Spinal cord (tissue), 10 donors: ENCODE data around the gene MCCC1. TPM values are rescaled to one million over a fixed set of nuclear protein-coding genes. Genes with fewer than 3 reads are reported as not detected.

ENCODE experiments used
- DNase-seq, 6 donors: peaks; one replicate each; pipeline versions ENCODE4 v3.0.0 to v3.0.0-alpha.2; 2013 to 2015; ENCODE audit warnings: low spot score in 6 of 6, low read depth in 4 of 6
- H3K27ac ChIP-seq: one replicate; pipeline ENCODE4 v1.5.1; 2013; ENCODE audit warnings: low read depth, low read length, control low read depth
- H3K27me3 ChIP-seq: one replicate; pipeline ENCODE4 v1.6.1; 2013; ENCODE audit warnings: low read length; ENCODE audit not compliant: control insufficient read depth, insufficient read depth
- H3K36me3 ChIP-seq: one replicate; pipeline ENCODE4 v1.6.1; 2013; ENCODE audit warnings: low read length; ENCODE audit not compliant: control insufficient read depth, insufficient read depth
- H3K4me1 ChIP-seq: one replicate; pipeline ENCODE4 v1.6.1; 2013; ENCODE audit warnings: low read length; ENCODE audit not compliant: control insufficient read depth, insufficient read depth
- H3K4me3 ChIP-seq: one replicate; pipeline ENCODE4 v1.5.1; 2013; ENCODE audit warnings: low read depth, low read length, control low read depth
- H3K9me3 ChIP-seq: one replicate; pipeline ENCODE4 v1.6.1; 2013; ENCODE audit warnings: low read length; ENCODE audit not compliant: control insufficient read depth, insufficient read depth
- WGBS: methylation state at CpG from one replicate; pipeline ENCODE4 v1.1.5; 2013; ENCODE audit warnings: missing lambda C conversion rate; ENCODE audit not compliant: insufficient coverage; 5-methylcytosine and 5-hydroxymethylcytosine counted together
- polyA plus RNA-seq, 2 donors: library from polyadenylated mRNA; unstranded; fragments of 120-200 nt; gene quantifications; one replicate each; pipeline ENCODE4 v1.2.1, GENCODE V29; 2013; ENCODE audit not compliant: insufficient read length in 2 of 2
- total RNA-seq, 2 donors: library from RNA; depleted of rRNA in 1 of 2; stranded (reverse); fragments of 120-200 nt in 1 of 2; fragments of >200 nt in 1 of 2; gene quantifications; one replicate each; pipeline versions ENCODE4 v1.2.3 to v1.2.4, GENCODE V29; 2013 to 2014
- donor health status: healthy.

The MCCC1 gene
- total and polyA plus RNA-seq, 4 donors: 32.7 to 37.5 (median 35.8) TPM

DNA sequence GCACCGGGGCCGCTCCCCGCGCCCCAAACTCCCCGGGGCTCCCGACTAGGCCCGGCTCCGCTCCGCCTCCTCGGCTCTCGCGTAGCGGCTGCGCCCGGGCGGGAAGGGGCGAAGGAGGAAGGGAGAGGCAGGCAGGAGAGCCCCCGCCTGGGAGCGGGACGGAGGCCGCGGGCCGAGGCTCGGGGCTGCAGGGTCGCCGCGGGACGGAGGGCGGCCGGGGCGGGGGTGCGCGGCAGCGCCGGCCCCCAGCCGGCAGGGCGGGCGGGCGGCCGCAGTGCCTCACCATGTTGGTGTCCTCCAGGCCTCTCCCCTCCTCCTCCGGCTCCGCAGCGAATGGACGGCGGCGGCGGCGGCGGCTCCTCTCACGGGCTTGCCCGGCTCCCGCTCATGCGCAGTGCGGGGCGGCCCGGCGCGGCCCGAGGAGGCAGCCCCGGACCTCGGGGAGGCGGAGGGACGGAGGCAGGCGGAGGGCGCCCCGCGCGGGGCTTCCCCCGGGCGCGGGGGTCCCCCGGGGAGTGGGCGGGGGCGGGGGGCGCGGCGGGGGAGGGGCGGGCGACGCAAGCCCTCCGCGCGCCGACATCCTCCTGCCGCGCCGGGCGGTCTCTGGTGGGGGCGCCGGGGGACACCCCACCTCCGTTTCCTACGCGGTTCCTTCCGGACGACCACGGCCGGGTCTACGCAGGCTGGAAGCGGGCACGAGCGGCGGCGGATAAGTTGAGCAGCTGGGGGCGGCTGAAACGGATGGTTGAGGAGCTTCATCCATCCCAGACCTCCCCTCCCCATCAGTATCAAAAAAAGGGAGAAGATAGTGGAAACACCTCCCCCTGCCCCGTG, 118.9 kb downstream of the MCCC1 start, which contains the start of gene DCUN1D1:
Gene DCUN1D1 (minus strand): TSS at position 335 of the 834 bp plus-strand sequence. CDS start 49 bp downstream, at position 286.
- Histone ChIP-seq H3K27me3 (no peaks in the 10 kb centered on the region), H3K27ac (peak within 1 kb of the TSS; percentile 67), H3K4me1 (peaks cover 12% of the 10 kb centered on the region), H3K4me3 (peak within 1 kb of the TSS; percentile 59), H3K36me3 (no peaks in the 10 kb centered on the region), H3K9me3 (no peaks in the 10 kb centered on the region)
- DNase-seq: peak in 5 of 6 donors; percentile 67 to 96 (median 86)
- 0% methylated on average over 77 of the region's 106 CpGs for WGBS

DNA sequence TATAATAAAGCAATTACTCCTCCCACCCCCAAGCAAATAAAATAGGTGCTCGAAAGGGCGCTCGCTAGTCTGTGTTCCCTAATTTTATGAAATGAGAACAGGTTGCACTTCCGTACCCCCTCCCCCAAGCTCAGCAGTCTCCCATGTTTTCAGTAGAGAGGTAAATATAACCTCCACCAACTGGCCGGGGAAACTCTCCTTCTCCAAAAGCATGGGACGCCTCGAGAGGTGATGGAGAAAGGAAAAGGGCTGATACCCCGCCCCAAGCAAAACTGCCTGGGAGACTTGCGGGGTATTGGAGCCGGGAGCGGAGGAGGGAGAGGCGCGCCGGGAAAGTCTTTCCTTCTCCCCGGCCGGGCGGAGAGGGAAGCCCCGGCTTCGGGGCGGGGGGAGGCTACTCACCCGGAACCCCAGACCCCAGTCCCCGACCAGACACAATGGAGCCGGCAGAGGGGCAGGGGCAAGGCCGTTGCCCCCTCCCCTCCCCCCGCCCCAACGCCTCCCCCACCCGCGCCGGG, 119.6 kb downstream of the MCCC1 start:
- Histone ChIP-seq H3K4me3 (peak overlapping the region; percentile 59), H3K36me3 (no peaks in the 10 kb centered on the region), H3K4me1 (peaks cover 12% of the 10 kb centered on the region), H3K27me3 (no peaks in the 10 kb centered on the region), H3K9me3 (no peaks in the 10 kb centered on the region), H3K27ac (peak overlapping the region; percentile 11)
- WGBS: 0% methylated on average over 3 of the region's 29 CpGs
- DNase-seq: peak in 3 of 6 donors; percentile 7 to 56 (median 51)

DNA sequence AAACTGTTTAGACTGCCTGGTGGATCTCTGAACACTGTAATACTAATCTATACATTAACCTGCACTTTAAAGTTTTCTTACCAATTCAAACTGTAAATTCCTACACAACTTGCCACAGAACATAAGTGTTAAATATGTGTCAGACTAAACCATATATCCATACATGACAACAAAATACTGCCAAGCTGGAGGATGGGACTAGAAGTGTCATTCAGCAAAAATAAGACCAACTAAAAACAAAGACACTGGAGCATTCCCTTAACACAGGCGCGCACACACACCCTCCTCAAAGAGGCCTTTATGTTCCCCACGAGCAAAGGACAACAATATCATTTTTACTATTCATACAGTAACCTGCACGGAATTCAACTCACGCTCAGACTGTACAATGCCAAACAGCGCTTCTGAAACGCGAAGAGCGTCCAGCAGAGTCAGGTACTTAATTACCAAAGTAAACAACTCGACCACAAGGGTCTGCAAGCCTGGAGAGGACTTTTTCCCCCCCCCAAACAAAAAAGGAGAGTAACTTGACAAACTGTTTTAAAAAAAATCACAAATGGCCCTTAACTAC, 120.1 kb downstream of the MCCC1 start:
- peak overlapping the region; percentile 59 for H3K4me3 ChIP-seq
- WGBS: 5% methylated on average over 8 of the region's 10 CpGs
- H3K27ac ChIP-seq: no peak overlapping the region
- H3K9me3 ChIP-seq: no peaks in the 10 kb centered on the region
- peaks cover 12% of the 10 kb centered on the region for H3K4me1 ChIP-seq
- no peaks in the 10 kb centered on the region for H3K36me3 ChIP-seq
- DNase-seq: peak in 2 of 6 donors; percentile 10 to 19
- H3K27me3 ChIP-seq: no peaks in the 10 kb centered on the region

DNA sequence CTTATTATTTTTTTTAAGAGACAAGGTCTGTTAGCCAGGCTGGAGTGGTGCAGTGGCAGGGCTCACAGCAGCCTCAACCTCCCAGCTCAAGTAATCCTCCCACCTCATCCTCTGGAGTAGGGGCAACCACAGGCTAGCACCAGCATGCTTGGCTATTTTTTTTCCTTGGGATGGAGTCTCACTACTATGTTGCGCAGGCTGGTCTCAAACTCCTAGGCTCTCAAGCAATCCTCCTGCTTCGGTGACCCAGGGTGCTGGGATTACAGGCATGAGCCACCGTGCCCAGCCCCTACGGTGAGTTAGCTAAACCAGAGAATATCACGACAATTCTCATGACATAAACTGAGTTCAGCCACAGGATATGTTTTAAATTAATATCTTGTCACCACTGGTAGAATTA, 120.9 kb downstream of the MCCC1 start:
- H3K27me3 ChIP-seq: no peaks in the 10 kb centered on the region
- no peak overlapping the region for H3K27ac ChIP-seq
- no peak for DNase-seq
- H3K36me3 ChIP-seq: peaks cover 2% of the 10 kb centered on the region
- H3K9me3 ChIP-seq: no peaks in the 10 kb centered on the region
- 100% methylated on average over 1 of the region's 5 CpGs for WGBS
- peaks cover 12% of the 10 kb centered on the region for H3K4me1 ChIP-seq
- H3K4me3 ChIP-seq: no peak overlapping the region

DNA sequence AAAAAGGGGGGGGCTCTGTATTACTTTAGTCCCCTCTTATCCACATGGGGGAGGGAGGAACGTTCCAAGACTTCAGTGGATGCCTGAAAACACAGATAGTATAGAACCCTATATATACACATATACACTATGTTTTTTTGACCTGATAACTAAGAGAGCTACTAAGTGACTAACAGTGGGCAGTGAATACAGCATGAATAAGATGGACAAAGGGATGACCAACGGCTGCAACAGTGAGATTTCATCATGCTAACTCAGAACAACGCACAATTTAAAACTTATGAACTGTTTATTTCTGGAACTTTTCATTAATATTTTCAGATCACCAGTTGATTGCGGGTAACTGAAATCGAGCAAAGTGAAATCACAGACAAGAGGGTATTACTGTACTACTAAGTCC, 126.2 kb downstream of the MCCC1 start:
- no CpG with 5 or more reads among the region's 5 CpGs for WGBS
- H3K36me3 ChIP-seq: peaks cover 2% of the 10 kb centered on the region
- no peaks in the 10 kb centered on the region for H3K9me3 ChIP-seq
- DNase-seq: no peak
- H3K4me1 ChIP-seq: no peaks in the 10 kb centered on the region
- H3K4me3 ChIP-seq: no peak overlapping the region
- H3K27me3 ChIP-seq: no peaks in the 10 kb centered on the region
- H3K27ac ChIP-seq: no peak overlapping the region

DNA sequence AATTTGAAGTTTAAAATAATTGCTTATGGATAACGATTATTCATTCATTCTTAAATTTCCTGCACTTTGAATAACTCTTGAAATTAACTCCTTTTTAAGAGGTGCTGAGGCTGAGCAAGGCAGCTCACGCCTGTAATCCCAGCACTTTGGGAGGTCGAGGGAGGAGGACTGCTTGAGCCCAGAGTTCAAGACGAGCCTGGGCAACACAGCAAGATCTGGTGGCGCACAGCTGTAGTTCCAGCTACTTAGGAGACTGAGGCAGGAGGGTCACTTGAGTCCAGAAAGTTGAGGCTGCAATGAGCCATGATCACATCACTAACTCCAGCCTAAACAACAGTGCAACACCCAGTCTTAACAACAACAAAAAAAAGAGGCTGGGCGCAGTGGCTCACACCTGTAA, 126.9 kb downstream of the MCCC1 start:
- no peak for DNase-seq
- H3K9me3 ChIP-seq: no peaks in the 10 kb centered on the region
- H3K27me3 ChIP-seq: no peaks in the 10 kb centered on the region
- no peak overlapping the region for H3K4me3 ChIP-seq
- WGBS: 92% methylated on average over 4 of the region's 6 CpGs
- H3K36me3 ChIP-seq: peaks cover 2% of the 10 kb centered on the region
- no peaks in the 10 kb centered on the region for H3K4me1 ChIP-seq
- H3K27ac ChIP-seq: no peak overlapping the region

DNA sequence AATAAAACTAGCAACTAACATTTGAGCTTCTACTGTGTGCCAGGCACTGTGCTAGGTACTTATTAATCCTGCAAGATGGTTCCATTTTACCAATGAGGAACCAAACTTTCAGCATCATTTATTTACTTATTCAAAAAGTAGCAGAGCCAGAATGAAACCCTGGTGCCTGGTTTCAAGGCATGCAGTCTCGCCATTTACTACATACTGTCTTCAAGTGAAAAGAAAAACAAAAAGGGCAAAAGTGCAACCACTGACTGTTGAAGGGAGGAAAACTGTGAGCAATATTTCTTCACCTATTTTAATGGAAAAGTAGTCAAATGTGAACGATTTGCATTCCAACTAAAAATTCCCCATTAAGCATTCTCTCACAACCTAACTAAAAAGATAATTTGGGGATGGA, 127.7 kb downstream of the MCCC1 start:
- H3K9me3 ChIP-seq: no peaks in the 10 kb centered on the region
- H3K36me3 ChIP-seq: peaks cover 2% of the 10 kb centered on the region
- no CpG with 5 or more reads among the region's 2 CpGs for WGBS
- no peaks in the 10 kb centered on the region for H3K27me3 ChIP-seq
- no peak overlapping the region for H3K27ac ChIP-seq
- H3K4me3 ChIP-seq: no peak overlapping the region
- DNase-seq: no peak
- no peaks in the 10 kb centered on the region for H3K4me1 ChIP-seq

DNA sequence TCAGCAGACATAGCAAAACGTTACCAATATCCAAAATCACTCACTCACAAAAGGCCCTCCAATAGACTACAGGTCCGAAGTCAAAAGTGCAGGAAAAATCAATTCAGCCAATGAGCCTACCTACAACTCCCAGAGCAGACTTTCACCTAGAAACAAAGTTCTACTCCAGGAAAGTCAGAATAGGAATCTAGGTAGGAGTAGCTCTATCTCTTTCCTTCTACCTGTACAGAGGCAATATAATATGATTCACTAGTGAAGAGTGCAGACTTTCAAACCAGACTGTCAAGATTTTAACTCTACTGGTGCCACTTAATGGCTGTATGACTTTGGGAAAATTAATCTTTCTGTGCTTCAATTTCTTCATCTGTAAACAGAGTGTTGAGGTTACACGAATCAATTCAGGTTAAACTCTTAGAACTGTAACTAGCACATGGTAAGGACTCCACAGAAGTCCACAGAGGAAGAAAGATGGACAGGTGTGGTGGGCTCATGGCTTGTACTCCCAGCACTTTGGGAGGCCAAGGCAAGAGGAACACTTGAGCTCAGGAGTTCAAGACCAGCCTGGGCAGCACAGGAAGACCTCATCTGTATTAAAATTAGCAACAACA, 128.4 kb downstream of the MCCC1 start:
- Histone ChIP-seq H3K4me3 (no peak overlapping the region), H3K4me1 (no peaks in the 10 kb centered on the region), H3K27ac (no peak overlapping the region), H3K9me3 (no peaks in the 10 kb centered on the region), H3K27me3 (no peaks in the 10 kb centered on the region), H3K36me3 (peaks cover 2% of the 10 kb centered on the region)
- no CpG with 5 or more reads among the region's 3 CpGs for WGBS
- DNase-seq: no peak

DNA sequence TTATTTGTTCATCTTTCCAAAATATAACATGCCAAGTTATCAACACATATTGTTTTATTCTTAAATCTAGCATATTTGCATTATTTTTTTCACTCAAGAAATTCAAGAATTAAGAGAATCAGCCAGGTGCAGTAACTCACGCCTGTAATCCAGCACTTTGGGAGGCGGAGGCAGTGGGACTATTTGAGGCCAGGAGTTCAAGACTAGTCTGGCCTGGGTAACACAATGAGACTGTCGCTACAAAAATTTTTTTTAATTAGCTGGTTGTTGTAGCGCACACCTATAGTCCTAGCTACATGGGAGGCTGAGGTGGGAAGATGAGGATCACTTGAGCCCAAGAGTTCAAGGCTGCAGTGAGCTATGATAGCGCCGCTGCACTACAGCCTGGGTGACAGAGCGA, 129.4 kb downstream of the MCCC1 start:
- WGBS: 94% methylated on average over 2 of the region's 7 CpGs
- Histone ChIP-seq H3K27ac (no peak overlapping the region), H3K27me3 (no peaks in the 10 kb centered on the region), H3K36me3 (peaks cover 2% of the 10 kb centered on the region), H3K4me1 (no peaks in the 10 kb centered on the region), H3K4me3 (no peak overlapping the region), H3K9me3 (no peaks in the 10 kb centered on the region)
- DNase-seq: no peak
